A549 (cell line): ENCODE results near the gene GRB14. TPM values are rescaled to one million over a fixed set of nuclear protein-coding genes. Genes with fewer than 3 reads are reported as not detected.

Experiments used
- ATAC-seq, 2 experiments: fragments of 200-7000 bp in 1 of 2; fragments of >200 bp in 1 of 2; cut with Nextera tagmentation in 1 of 2; cut with Tn5 transposase in 1 of 2; 3 replicates each; pipeline versions ENCODE4 v1.8.0 to v1.9.1; 2018 to 2020; ENCODE audit warnings: mild to moderate bottlenecking in 1 of 2, moderate library complexity in 1 of 2
- CTCF ChIA-PET: fragments of 300-600 bp; sonication (Branson Sonifier 250); formaldehyde crosslinking; extraction: SDS; loops from one replicate; lab custom pipeline; 2021; ENCODE audit warnings: antibody characterized with exemption, inconsistent platforms; lab: Yijun Ruan, JAX
- POLR2A ChIA-PET: fragments of 350-600 bp; formaldehyde crosslinking; extraction: SDS; loops from one replicate; lab custom pipeline; 2021; ENCODE audit warnings: antibody characterized with exemption, inconsistent platforms; lab: Yijun Ruan, JAX
- DNase-seq, 2 experiments: peaks; one replicate each; pipeline versions ENCODE4 v3.0.0 to v3.0.0-alpha.2; 2011 to 2016; ENCODE audit warnings: low read depth in 1 of 2, low spot score in 1 of 2
- FAIRE-seq: peaks from 2 replicates; lab custom pipeline; 2011; peaks lifted over from hg19 to GRCh38; lab: Jason Lieb, UNC
- H3K27ac ChIP-seq, 2 experiments: fragments of >200 bp; sonication (Bioruptor Twin); formaldehyde crosslinking; 3 replicates each; pipeline ENCODE4 v1.5.1; 2016 to 2017
- H3K4me1 ChIP-seq: fragments of >200 bp; sonication (Bioruptor Twin); formaldehyde crosslinking; 3 replicates; pipeline ENCODE4 v1.6.1; 2016
- H3K4me2 ChIP-seq: fragments of >200 bp; sonication (Bioruptor Twin); formaldehyde crosslinking; 3 replicates; pipeline ENCODE4 v1.6.1; 2016
- H3K4me3 ChIP-seq: fragments of >200 bp; sonication (Bioruptor Twin); formaldehyde crosslinking; 3 replicates; pipeline ENCODE4 v1.5.1; 2016
- H3K9me3 ChIP-seq: fragments of >200 bp; sonication (Bioruptor Twin); formaldehyde crosslinking; 3 replicates; pipeline ENCODE4 v1.6.1; 2016
- CBX2 ChIP-seq: fragments of 200-600 bp; sonication (generic); IDR thresholded peaks from 2 replicates; pipeline ENCODE4 v1.6.1; 2016; ENCODE audit warnings: low read depth, mild to moderate bottlenecking, borderline replicate concordance
- CEBPB ChIP-seq, 2 experiments: fragments of >200 bp in 1 of 2; sonication (Bioruptor Twin) in 1 of 2; formaldehyde crosslinking in 1 of 2; IDR thresholded peaks; 2 replicates each; pipeline ENCODE4 v1.6.1; 2012 to 2016
- CHD2 ChIP-seq: fragments of 150-350 bp; IDR thresholded peaks from 2 replicates; pipeline ENCODE4 v1.6.1; 2014; ENCODE audit warnings: low read length; ENCODE audit not compliant: partially characterized antibody
- ESRRA ChIP-seq: fragments of 150-350 bp; IDR thresholded peaks from 2 replicates; pipeline ENCODE4 v1.6.1; 2014; ENCODE audit warnings: mild to moderate bottlenecking, low read length, borderline replicate concordance
- GATA3 ChIP-seq: IDR thresholded peaks from 2 replicates; pipeline ENCODE4 v1.6.1; 2012; ENCODE audit warnings: borderline replicate concordance
- JUN ChIP-seq, 2 experiments: fragments of >200 bp; sonication (Bioruptor Twin); formaldehyde crosslinking; IDR thresholded peaks; 2 replicates in 1 of 2; 3 replicates in 1 of 2; pipeline ENCODE4 v1.6.1; 2016 to 2017
- KDM5A ChIP-seq: fragments of 200-600 bp; sonication (generic); IDR thresholded peaks from 2 replicates; pipeline ENCODE4 v1.6.1; 2016; ENCODE audit warnings: antibody characterized with exemption, mild to moderate bottlenecking
- MAX ChIP-seq: IDR thresholded peaks from 2 replicates; pipeline ENCODE4 v1.6.1; 2012
- NPAS2 ChIP-seq: fragments of 250-450 bp; sonication (Bioruptor Pico); IDR thresholded peaks from 2 replicates; pipeline ENCODE4 v1.8.0; 2022; ENCODE audit warnings: mild to moderate bottlenecking, moderate library complexity, borderline replicate concordance
- POLR2A ChIP-seq: IDR thresholded peaks from 2 replicates; pipeline ENCODE4 v1.6.1; 2012; ENCODE audit warnings: mild to moderate bottlenecking, low read length
- POLR2AphosphoS2 ChIP-seq: conservative IDR thresholded peaks from 2 replicates; pipeline ENCODE4 v1.6.1; 2012; ENCODE audit warnings: low read length, improper control_type of control experiment, inconsistent platforms
- RAD21 ChIP-seq, 2 experiments: fragments of >200 bp in 1 of 2; sonication (Bioruptor Twin) in 1 of 2; formaldehyde crosslinking in 1 of 2; IDR thresholded peaks in 1 of 2; conservative IDR thresholded peaks in 1 of 2; 2 replicates in 1 of 2; 3 replicates in 1 of 2; pipeline ENCODE4 v1.6.1; 2012 to 2018; ENCODE audit warnings: inconsistent platforms in 1 of 2
- RNF2 ChIP-seq: fragments of 200-600 bp; sonication (generic); IDR thresholded peaks from 2 replicates; pipeline ENCODE4 v1.6.1; 2016; ENCODE audit warnings: low read depth, mild to moderate bottlenecking, antibody characterized with exemption, moderate library complexity, borderline replicate concordance
- SMC3 ChIP-seq: fragments of >200 bp; sonication (Bioruptor Twin); formaldehyde crosslinking; IDR thresholded peaks from 3 replicates; pipeline ENCODE4 v1.6.1; 2018; ENCODE audit warnings: inconsistent platforms
- WGBS: methylation state at CpG from one replicate; pipeline ENCODE4 v1.1.6; 2017; ENCODE audit errors: missing lambda C conversion rate; 5-methylcytosine and 5-hydroxymethylcytosine counted together
- polyA plus RNA-seq, 4 experiments: library from polyadenylated mRNA; depleted of rRNA in 3 of 4; stranded (reverse); fragments of >200 nt; fragmentation: RNase III in 1 of 4; extraction: RNeasy Plus Mini Kit Qiagen cat#74134 plus additional on column Dnase treatment in 1 of 4; gene quantifications; 2 replicates in 3 of 4; 3 replicates in 1 of 4; pipeline ENCODE4 v1.2.3, GENCODE V29; 2011 to 2017
- TF ChIP-seq, protein P1 (sequence below): fragments of >200 bp; sonication (Bioruptor Twin); formaldehyde crosslinking; IDR thresholded peaks from 3 replicates; pipeline ENCODE4 v1.5.1; 2016
- TF ChIP-seq, protein P2 (sequence below): IDR thresholded peaks from 2 replicates; pipeline ENCODE4 v1.6.1; 2012

Gene GRB14
- polyA plus RNA-seq, 2 of the 4 experiments (the other 2 are of a cell fraction): 18.6 to 26.0 TPM

DNA sequence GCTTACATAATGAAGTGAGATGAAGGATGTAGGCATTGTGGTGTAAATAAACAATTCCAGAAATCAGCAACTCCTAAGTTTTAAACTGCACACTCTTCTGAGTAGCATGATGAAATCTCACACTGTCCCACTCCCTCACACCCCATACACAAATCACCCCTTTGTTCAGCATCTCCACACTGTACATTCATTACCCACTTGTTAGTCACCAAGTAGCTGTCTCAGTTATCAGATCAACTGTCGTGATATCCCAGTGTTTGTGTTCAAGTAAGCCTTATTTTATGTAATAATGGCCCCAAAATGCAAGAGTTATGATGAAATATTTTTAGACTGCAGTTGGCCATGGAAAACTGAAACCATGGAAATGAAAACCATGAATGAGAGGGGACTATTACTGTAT, 135.7 kb downstream of the GRB14 start:
- no peak for DNase-seq
- Histone ChIP-seq H3K4me3 (no peak overlapping the region), H3K27ac (no peak overlapping the region), H3K4me1 (no peaks in the 10 kb centered on the region)
- POLR2A ChIA-PET: no interaction called here
- ATAC-seq: no peak
- FAIRE-seq: peak; percentile 32
- TF ChIP-seq CEBPB (IDR thresholded peaks at IDR 0.05): no peak
- no peak for TF ChIP-seq MAX
- no peak for TF ChIP-seq SMC3
- TF ChIP-seq, protein P1, sequence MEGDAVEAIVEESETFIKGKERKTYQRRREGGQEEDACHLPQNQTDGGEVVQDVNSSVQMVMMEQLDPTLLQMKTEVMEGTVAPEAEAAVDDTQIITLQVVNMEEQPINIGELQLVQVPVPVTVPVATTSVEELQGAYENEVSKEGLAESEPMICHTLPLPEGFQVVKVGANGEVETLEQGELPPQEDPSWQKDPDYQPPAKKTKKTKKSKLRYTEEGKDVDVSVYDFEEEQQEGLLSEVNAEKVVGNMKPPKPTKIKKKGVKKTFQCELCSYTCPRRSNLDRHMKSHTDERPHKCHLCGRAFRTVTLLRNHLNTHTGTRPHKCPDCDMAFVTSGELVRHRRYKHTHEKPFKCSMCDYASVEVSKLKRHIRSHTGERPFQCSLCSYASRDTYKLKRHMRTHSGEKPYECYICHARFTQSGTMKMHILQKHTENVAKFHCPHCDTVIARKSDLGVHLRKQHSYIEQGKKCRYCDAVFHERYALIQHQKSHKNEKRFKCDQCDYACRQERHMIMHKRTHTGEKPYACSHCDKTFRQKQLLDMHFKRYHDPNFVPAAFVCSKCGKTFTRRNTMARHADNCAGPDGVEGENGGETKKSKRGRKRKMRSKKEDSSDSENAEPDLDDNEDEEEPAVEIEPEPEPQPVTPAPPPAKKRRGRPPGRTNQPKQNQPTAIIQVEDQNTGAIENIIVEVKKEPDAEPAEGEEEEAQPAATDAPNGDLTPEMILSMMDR: no peak
- no peak for TF ChIP-seq CBX2
- TF ChIP-seq CHD2: no peak
- no peak for TF ChIP-seq GATA3
- no peak for TF ChIP-seq RAD21 (conservative IDR thresholded peaks at IDR 0.05 in 1 of 2, IDR thresholded peaks at IDR 0.05 in 1 of 2)
- TF ChIP-seq, all 56 proteins: peak for 0
- Histone ChIP-seq H3K9me3 (no peaks in the 10 kb centered on the region), H3K4me2 (no peak overlapping the region)
- WGBS: 17% methylated on average over 1 of the region's 1 CpG
- CTCF ChIA-PET: interaction anchor here (1.1 to 3.2 kb wide), 3 partner anchors 53 to 1315 kb away, joined by 3 to 11 read pairs (median 4); no protein-coding TSS in a partner anchor

DNA sequence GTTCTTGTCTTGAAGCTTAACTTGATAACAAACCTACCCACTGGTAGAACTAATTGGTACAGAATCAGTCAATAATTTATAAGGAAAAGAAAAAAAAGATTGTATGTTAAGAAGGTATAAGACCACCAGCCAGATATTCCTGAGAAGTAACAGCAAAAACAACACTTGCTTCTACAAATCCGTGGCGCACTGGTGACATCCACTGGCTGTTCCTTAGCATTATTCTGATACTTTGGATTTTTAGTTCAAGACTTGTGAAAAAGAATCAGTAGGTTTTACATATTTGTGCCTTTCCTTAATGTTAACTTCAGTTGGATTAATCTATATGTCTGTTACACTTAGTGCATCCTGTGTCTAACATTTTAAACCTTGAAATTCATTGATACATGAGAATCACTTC, 141.8 kb downstream of the GRB14 start:
- ChIA-PET POLR2A (no interaction called here), CTCF (interaction anchor here (0.6 to 3.4 kb wide), 21 partner anchors 8 to 1588 kb away, joined by 3 to 16 read pairs (median 4); no protein-coding TSS in a partner anchor)
- FAIRE-seq (peak; percentile 43), DNase-seq (peak in 1 of 2 experiments; percentile 64), ATAC-seq (peak; percentile 56 to 72; a peak in 5 of 6 replicates)
- WGBS: 12% methylated on average over 2 of the region's 2 CpGs
- no peaks in the 10 kb centered on the region; the same call in 2 of the 3 replicates for H3K4me1 ChIP-seq
- no peak overlapping the region for H3K27ac ChIP-seq
- TF ChIP-seq NPAS2 (CRISPR knock-in tag) (no peak), SMC3 (peak; percentile 81), RAD21 (conservative IDR thresholded peaks at IDR 0.05 in 1 of 2, IDR thresholded peaks at IDR 0.05 in 1 of 2) (peak; percentile 88 to 89)
- TF ChIP-seq, protein P1: peak; percentile 85
- TF ChIP-seq, protein P2, sequence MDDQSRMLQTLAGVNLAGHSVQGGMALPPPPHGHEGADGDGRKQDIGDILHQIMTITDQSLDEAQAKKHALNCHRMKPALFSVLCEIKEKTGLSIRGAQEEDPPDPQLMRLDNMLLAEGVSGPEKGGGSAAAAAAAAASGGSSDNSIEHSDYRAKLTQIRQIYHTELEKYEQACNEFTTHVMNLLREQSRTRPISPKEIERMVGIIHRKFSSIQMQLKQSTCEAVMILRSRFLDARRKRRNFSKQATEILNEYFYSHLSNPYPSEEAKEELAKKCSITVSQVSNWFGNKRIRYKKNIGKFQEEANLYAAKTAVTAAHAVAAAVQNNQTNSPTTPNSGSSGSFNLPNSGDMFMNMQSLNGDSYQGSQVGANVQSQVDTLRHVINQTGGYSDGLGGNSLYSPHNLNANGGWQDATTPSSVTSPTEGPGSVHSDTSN: no peak
- H3K4me2 ChIP-seq: no peak overlapping the region
- no peak overlapping the region for H3K4me3 ChIP-seq
- no peaks in the 10 kb centered on the region for H3K9me3 ChIP-seq

DNA sequence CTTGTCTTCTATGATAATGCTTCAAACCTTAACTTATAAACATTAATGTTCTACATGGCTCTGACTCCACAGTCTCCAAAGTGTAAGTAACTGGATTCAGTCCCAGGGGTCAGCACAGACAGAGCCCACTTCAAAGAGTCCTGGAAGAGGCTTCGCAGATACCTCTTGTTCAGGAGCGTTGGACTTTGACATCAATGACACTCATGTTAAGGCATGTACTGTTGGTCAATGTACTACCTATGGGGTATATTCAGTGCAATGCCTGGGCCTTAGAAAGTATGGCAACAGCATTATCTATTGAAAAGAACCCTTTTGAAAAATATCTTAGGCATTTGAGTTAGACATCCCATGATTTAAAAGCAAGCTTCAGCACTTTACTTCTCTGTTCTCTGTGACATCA, 143.1 kb downstream of the GRB14 start:
- H3K4me3 ChIP-seq: no peak overlapping the region
- no peak for TF ChIP-seq POLR2A
- TF ChIP-seq ESRRA: no peak
- no peak for TF ChIP-seq CHD2
- TF ChIP-seq POLR2AphosphoS2: no peak
- TF ChIP-seq KDM5A: no peak
- no peak for TF ChIP-seq RNF2
- no peak for TF ChIP-seq JUN (IDR thresholded peaks at IDR 0.05)
- ChIA-PET CTCF (interaction anchor here (0.9 to 3.4 kb wide), 8 partner anchors 10 to 1323 kb away, joined by 3 to 16 read pairs (median 6); no protein-coding TSS in a partner anchor), POLR2A (no interaction called here)
- H3K9me3 ChIP-seq: no peaks in the 10 kb centered on the region
- FAIRE-seq (no peak), ATAC-seq (no peak), DNase-seq (no peak)
- H3K27ac ChIP-seq: no peak overlapping the region
- no peak overlapping the region for H3K4me2 ChIP-seq
- WGBS: 41% methylated on average over 2 of the region's 2 CpGs
- H3K4me1 ChIP-seq: no peaks in the 10 kb centered on the region; the same call in 2 of the 3 replicates
